GM18873 (cell line): ENCODE data around the gene PXDN.
"Not testable (repeated sequence)": the region's sequence is repeated elsewhere in the genome, so short reads cannot be mapped to it uniquely, and the experiment has no call there.

Experiments
- ATAC-seq: cut with Tn5 transposase; IDR thresholded peaks from one replicate; pipeline ENCODE4 v1.9.1; 2021; ENCODE audit warnings: mild to moderate bottlenecking, moderate library complexity, moderate number of reproducible peaks; ENCODE audit not compliant: unreplicated experiment, low FRiP score

The PXDN gene

GRCh38 chr2:1727101-1727771 is 17.1 kb downstream of the PXDN start:
- ATAC-seq: no peak

- no peak for ATAC-seq
Measured at GRCh38 chr2:1726558-1726957, 17.8 kb downstream of the PXDN start.

GRCh38 chr2:1724351-1724750 is 20.0 kb downstream of the PXDN start:
- ATAC-seq: not testable (repeated sequence)

DNA sequence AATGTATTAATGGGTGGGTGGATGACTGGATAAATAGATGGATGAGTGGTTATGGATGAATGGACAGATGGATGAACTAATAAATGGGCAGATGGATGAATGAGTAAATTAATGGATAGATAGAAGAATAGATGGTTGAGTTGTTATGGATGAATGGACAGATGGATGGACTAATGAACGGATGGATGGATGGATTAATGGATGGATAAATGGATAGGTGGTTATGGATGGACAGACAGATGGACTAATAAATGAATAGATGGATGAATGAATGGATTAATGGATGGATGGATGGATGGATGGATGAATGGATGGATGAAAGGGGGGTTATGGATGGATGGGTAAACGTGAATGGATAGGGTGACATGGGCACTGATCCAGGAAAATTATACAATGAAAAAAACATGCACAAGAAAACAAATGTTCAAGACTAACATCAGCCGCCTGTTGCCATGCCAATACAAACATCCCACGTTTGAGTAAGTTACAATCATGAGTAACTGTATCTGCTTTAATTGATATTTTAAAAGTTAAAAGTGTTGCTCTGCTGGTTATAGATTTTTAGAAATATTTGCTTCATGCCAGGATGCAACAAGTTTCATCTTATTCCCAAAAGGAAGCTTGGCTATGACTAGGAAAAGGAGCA is 20.8 kb downstream of the PXDN start:
- ATAC-seq: no peak

GRCh38 chr2:1722692-1723091 is 21.6 kb downstream of the PXDN start:
- ATAC-seq: no peak

DNA sequence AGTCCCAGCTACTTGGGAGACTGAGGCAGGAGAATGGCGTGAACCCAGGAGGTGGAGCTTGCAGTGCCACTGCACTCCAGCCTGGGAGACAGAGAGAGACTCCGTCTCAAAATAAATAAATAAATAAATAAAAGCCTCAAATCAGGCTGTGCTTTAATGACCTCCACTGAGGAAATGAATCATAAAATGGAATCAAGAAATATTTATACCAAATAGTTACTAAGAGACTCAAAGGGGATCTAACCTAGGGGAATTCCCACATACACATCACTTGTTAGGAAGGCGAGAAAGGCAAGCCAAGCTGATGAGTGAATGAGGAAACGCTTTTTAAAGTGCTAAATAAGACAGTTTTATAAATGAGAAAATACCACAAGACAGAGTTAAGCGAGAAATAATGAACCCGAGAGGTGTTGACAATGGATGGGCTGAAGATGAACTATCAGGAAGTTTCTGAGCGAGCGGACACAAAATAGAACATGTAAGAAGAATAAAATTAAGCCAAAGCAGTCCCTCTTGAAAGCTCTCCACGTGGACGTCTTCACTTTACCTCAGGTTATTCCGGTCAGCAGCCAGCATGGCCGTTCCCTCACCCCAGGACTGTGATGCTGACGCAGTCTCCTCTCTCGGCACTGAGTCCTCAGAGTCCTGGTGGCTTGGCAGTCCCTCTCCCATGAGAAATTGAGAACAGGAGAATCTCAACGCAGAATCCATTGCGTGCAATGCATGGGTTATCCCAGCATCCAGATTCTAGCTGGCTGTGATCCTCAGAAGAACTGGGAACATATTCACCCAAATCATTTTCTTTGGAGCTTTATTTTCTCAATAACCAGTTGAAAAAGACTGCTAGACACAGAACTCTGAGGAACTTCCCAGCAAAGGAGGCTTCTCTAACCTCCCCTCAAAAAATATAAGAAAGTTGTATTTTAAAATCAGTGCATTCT is 22.3 kb downstream of the PXDN start:
- no peak for ATAC-seq

DNA sequence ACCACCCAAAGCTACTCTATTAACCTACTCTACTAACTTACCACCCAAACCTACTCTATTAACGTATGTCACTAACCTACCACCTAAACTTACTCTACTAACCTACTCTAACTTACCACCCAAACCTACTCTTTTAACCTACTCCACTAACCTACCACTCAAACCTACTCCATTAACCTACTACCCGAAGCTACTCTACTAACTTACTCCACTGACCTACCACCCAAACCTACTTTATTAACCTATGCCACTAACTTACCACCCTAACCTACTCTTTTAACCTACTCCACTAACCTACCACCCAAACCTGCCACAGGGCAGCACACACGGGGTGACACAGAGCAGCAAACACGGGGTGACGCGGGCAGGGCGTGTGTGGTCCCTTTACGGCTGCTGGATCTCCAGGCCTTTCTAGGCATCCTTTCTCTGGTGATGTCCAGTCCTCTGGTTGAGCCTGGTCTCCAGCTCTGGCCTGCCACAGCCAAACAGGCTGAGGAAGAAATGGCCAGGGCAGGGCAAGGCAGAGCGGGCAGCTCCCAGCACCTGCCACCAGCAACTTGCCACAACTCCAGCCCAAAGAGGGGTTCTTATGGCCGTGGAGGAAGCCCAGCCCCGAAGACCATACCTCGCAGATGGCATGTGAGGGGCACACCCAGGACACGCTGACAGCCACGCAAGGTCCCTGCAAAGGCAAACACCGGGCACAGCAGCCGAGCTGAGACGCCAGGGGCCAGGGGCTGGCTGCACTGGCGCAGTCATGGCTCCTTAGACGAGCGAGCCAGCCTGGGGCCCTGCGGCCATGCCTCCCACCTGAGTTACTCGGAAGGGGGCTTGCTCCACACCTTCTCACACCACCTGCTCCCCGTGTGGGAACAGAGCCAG is 25.7 kb downstream of the PXDN start:
- no peak for ATAC-seq

- ATAC-seq: no peak
Measured at GRCh38 chr2:1717113-1717512, 27.2 kb downstream of the PXDN start.

GRCh38 chr2:1716441-1716840 is 27.9 kb downstream of the PXDN start:
- ATAC-seq: no peak

DNA sequence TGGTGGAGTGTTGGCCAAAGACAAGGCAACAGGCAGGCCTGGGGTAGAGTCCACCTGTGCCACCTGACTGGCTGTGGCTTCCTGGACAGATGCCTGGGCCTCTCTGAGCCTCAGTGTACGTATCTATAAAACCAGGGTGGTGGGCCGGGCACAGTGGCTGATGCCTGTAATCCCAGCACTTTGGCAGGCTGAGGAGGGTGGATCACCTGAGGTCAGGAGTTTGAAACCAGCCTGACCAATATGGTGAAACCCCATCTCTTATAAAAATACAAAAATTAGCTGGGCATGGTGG is 28.4 kb downstream of the PXDN start:
- not testable (repeated sequence) for ATAC-seq

GRCh38 chr2:1715184-1716013 is 28.9 kb downstream of the PXDN start:
- ATAC-seq: no peak

- no peak for ATAC-seq
Measured at GRCh38 chr2:1714291-1715064, 29.8 kb downstream of the PXDN start.

DNA sequence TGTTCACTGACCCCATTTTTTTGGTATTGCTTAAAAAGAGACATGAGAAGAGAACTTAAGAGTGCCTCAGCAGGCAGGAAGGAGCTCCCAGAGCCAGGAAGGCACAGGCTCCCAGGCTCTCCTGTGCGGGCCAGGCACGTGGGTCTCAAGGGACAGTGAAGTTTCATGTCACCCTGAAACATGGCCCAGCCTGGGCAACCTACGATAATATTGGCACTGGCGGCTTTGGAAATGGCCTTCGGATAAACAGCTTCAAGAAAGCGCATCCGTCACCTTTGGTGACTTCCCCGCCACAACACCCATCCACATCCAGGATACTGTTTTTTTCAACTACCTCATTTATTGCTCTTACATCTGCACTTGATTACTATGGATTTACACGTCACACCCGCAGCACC is 30.5 kb downstream of the PXDN start:
- ATAC-seq: no peak

GRCh38 chr2:1713142-1713838 is 31.0 kb downstream of the PXDN start:
- ATAC-seq: no peak

- no peak for ATAC-seq
Measured at GRCh38 chr2:1709946-1710560, 34.3 kb downstream of the PXDN start.

DNA sequence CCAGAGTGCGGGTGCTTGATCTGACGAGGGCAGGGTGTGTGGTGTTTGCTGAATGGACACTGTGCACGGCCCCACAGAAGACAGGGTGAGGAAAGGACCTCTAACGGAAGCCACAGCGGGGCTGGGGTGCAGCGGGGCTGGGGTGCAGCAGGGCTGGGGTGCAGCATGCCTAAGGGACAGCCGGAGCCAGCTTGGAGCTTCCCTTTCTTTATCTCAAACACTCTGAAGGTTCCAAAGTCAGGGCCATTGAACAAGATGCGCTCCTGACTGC is 35.0 kb downstream of the PXDN start:
- ATAC-seq: no peak

DNA sequence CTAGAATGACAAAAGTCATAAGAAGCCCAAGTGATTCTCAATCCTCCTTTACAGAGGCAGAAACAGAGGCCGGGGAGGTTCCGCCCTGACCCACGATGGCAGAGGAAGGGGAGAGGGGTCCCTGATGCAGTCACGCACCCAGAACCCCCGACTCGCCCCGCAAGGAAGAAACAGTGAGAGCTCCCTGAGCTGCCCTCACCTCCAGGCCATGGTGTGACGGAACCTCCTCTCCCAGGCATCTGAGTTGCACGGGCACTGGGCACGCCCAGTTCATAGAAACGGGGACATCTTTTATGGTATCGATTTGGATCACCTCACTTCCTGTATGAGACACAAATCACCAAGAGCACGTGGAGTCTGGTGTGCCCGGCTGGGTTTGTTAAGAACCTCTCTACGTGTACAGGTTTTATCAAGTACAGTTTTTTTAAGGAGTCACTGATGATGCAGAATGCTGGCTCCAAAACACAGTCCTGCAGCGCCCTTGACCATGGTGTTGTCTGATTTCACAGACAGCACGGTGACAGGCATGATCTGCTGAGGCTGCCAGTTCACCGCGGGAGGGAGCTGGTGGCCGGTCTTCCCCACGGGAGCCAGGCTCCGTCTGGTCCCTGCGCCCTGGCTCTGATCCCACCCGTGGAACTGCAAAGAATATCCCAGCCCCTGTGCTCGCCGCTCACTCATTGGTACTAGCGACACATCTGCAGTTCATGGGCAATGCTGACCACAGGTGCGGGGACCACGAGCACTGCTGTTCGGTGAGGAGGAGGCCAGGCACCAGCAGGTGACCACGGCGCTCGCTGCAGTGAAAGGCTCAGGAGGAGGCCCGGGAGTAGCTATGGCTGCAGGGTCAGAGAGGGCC is 35.6 kb downstream of the PXDN start:
- no peak for ATAC-seq
